GM12892 (cell line): ENCODE measurements around the gene PRKD2.

Experiments used
- POLR2A ChIP-seq: IDR thresholded peaks from 2 replicates; pipeline ENCODE4 v1.6.1; 2011; ENCODE audit warnings: low read depth, low read length, control low read depth
- POLR2AphosphoS5 ChIP-seq: IDR thresholded peaks from 2 replicates; pipeline ENCODE4 v1.6.1; 2011; ENCODE audit warnings: low read depth, low read length, control low read depth
- TAF1 ChIP-seq: IDR thresholded peaks from 2 replicates; pipeline ENCODE4 v1.6.1; 2011; ENCODE audit warnings: low read depth, mild to moderate bottlenecking, control low read depth, low read length, borderline replicate concordance

- TF ChIP-seq POLR2A, result no peak
- no peak for TF ChIP-seq POLR2AphosphoS5
- TF ChIP-seq TAF1, result no peak
These were observed 791 bp downstream of the PRKD2 start for GRCh38 chr19:46715975-46716671.
